Fibroblast of the aortic adventitia (primary cell): Measurements from ENCODE around the gene BCORL1. TPM values are rescaled to one million over a fixed set of nuclear protein-coding genes. Genes with fewer than 3 reads are reported as not detected.
A peak's percentile ranks its signal among the peaks of the same experiment; 100 is the strongest.

Experiments used
- DNase-seq: peaks from one replicate; pipeline ENCODE4 v3.0.0-alpha.2; 2010; ENCODE audit warnings: low read depth
- H3K4me3 ChIP-seq: 2 replicates; pipeline ENCODE4 v1.5.1; 2011; ENCODE audit warnings: low read depth, mild to moderate bottlenecking, control low read depth, low read length, moderate library complexity
- CTCF ChIP-seq: IDR thresholded peaks from 2 replicates; pipeline ENCODE4 v1.5.1; 2011; ENCODE audit warnings: mild to moderate bottlenecking, low read length, control low read depth, inconsistent platforms; ENCODE audit not compliant: insufficient read depth
- total RNA-seq: library from RNA; depleted of rRNA; stranded (reverse); fragments of >200 nt; gene quantifications from 2 replicates; pipeline ENCODE4 v1.2.3, GENCODE V29; 2012; ENCODE audit warnings: low replicate concordance

Gene BCORL1
- total RNA-seq, 1 donor = 1.9 TPM

DNA sequence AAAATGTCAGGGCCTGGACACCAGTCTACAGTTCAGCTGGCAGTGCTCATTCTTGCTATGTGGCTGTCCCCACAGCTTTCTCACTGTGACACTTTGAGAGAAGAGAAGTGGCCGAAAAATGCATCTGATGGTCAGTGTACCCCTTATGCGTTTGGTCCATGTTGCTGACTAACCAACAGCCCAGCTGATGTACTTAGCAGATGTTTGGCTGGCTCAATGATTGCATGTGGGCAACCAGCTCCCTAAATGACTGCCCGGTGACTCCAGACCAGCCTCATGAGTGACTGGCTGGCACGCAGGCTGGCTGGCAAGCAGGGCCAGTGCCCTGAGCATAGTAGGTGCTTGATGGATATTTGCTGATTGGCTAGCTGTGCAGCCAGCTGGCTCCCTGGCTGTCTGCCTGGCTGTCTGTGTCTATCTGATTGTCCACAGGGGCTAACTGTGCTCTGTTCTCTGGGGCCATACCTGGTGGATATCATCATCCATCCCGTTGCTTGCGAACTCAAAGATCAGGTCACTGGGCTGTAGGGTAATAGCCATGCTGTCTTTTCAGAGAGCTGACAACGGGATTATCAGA is 98.4 kb downstream of the BCORL1 start:
- no peak for DNase-seq

DNA sequence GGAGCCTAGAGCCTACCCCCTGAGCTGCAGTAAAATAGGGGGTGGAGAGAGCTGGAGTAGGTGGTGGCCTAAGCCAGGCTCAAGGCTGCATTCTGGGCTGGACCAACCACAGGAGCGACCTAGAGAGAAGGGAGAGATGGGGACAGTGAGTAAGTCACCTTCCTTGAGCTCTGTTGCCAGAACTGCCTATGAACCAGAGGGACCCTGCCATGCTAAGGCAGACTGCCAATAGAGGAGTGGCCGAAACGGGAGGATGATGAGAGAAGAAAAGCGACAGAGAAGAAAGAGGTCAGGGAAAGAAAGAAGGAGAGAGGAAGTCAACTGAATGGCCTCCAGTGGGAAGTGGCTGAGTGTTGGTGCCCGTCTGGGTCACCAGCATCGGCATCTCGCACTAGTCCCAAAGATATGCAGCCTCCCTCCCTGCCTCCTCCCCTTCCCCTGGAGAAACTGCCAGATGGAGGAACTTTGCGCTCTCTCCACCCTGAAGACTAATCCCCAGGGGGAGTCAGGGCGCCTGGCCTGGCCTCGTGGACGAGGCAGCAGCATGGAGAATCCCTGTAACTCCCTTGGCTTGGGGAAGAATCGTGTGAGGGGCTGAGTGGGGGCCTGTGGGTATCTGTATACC is 99.1 kb downstream of the BCORL1 start:
- TF ChIP-seq CTCF = no peak
- no peak overlapping the region for H3K4me3 ChIP-seq
- no peak for DNase-seq

More for the DNA sequence above, 98.4 kb downstream of the BCORL1 start:
- TF ChIP-seq CTCF = no peak
- H3K4me3 ChIP-seq = no peak overlapping the region

- no peak overlapping the region for H3K4me3 ChIP-seq
- TF ChIP-seq CTCF = peak; percentile 28
- DNase-seq = peak; percentile 39
Measured at GRCh38 chrX:130082244-130083106, 100.0 kb downstream of the BCORL1 start.

GRCh38 chrX:130083107-130083490 is 100.7 kb downstream of the BCORL1 start:
- H3K4me3 ChIP-seq = no peak overlapping the region
- no peak for DNase-seq
- no peak for TF ChIP-seq CTCF

DNA sequence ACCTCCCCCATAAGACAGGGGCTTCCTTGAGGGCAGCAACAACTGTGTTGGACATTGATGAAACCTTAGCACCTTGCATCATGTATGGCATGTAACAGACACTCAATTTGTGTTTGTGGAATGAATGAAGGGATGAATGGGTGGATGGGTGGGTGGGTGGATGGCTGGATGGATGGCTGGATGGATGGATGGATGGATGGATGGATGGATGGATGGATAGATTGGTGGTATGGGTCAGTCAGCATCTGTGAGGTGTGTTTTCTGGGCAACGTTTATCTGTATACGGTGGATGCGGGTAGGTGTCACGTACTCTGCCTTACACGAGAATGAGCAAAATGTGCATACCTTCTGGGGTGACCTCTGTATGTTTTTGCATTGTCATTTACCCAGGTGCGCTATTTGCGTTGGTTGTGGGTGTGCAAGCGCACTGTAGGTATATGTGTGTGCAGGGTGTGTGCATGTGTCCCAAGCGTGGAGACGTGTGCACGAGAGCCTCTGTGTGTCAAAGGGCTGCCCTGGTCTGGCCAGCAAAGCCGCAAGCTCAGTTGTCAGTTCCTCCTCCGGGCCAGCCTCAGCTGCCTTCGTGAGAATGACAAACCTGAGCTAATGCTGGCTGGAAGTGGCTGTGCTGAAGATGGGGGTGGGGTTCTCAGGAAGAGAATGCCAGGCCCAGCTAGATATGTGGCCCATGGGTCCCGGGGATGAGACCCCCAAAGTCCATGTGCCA is 101.4 kb downstream of the BCORL1 start:
- no peak for TF ChIP-seq CTCF
- DNase-seq = no peak
- no peak overlapping the region for H3K4me3 ChIP-seq

GRCh38 chrX:130084631-130085237 is 102.3 kb downstream of the BCORL1 start:
- no peak for DNase-seq
- H3K4me3 ChIP-seq = no peak overlapping the region
- no peak for TF ChIP-seq CTCF
